Lung microvascular endothelial cell (primary cell): ENCODE results near the gene RBM42. TPM values are rescaled to one million over a fixed set of nuclear protein-coding genes. Genes with fewer than 3 reads are reported as not detected.
A peak's percentile ranks its signal among the peaks of the same experiment; 100 is the strongest.
"Not testable (repeated sequence)": the region's sequence is repeated elsewhere in the genome, so short reads cannot be mapped to it uniquely, and the experiment has no call there.

Experiments
- DNase-seq, 2 donors: peaks; one replicate each; pipeline versions ENCODE4 v3.0.0 to v3.0.0-alpha.2; 2010; ENCODE audit warnings: low read depth in 2 of 2
- total RNA-seq: library from RNA; depleted of rRNA; stranded (reverse); fragments of >200 nt; gene quantifications from 2 replicates; pipeline ENCODE4 v1.2.1, GENCODE V29; 2014

Gene RBM42, protein sequence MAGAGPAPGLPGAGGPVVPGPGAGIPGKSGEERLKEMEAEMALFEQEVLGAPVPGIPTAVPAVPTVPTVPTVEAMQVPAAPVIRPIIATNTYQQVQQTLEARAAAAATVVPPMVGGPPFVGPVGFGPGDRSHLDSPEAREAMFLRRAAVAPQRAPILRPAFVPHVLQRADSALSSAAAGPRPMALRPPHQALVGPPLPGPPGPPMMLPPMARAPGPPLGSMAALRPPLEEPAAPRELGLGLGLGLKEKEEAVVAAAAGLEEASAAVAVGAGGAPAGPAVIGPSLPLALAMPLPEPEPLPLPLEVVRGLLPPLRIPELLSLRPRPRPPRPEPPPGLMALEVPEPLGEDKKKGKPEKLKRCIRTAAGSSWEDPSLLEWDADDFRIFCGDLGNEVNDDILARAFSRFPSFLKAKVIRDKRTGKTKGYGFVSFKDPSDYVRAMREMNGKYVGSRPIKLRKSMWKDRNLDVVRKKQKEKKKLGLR
- total RNA-seq, result 22.2 and 25.6 TPM in 2 replicates

- peak; percentile 99 for DNase-seq
These were observed at the start of gene RBM42 for GRCh38 chr19:35628565-35629331. RBM42 (plus strand) TSS chr19:35629036; CDS start chr19:35629154, 118 bp downstream.

- DNase-seq, result no peak
These were observed 46.1 kb upstream of the RBM42 start for GRCh38 chr19:35582760-35583159.

DNA sequence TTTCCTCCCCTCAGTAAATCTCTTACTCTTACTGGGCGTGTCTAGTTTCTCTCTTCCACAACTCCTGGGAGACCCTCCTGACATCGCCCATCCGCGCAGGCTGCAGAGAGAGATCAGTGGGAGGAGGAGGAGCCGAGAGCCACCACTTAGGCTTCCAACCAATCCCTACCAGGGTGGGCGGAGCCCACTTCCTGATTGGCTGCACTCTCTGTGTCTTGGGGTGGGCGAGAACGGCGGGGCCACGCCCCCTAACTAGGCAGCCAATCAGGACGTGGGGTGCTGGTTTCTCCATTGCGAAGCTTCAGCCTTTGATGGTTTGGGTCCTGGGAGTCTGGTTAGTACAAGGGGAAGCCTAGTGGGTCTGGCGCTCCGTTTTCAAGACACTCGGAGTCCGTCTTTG is 43.0 kb upstream of the RBM42 start, which contains the start of gene PMIS2:
Gene PMIS2 (plus strand): TSS at position 326 of the 400 bp plus-strand sequence. CDS start 87 bp downstream, outside the sequence.
- peak in 1 of 2 donors; percentile 16 for DNase-seq

DNA sequence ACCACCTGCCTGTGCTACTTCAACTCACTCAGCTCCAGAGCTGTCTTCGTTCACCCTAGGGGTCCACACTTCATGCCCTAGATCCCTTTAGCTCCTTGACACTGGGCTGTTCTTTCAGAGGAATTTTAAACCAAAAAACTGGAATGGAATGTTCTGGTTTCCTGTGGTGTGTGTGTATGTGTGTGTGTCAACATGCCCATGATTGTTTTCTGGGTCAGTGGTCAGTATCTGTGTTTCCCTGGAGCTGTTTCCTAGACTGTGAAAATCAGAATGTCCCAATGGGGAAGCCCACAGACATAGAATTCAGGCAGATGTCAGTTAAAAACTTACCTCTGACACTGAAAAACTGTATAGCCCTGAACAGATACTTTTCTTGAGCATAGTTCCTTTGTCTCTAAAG is 41.5 kb upstream of the RBM42 start:
- DNase-seq, result peak in 1 of 2 donors; percentile 69

DNA sequence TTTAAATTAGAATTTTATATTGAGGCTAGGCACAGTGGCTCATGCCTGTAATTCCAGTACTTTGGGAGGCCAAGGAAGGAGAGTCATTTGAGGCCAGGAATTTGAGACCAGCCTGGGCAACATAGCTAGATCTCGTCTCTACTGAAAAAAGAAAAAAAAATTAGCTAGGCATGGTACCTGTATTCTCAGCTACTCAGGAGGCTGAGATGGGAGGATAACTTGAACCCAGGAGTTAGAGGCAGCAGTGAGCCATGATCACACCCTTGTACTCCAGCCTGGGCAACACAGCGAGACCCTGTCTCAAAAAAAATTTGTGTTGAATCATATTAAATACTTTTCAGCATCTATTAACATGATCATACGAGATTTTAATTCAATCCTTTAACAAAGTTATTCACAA is 38.0 kb upstream of the RBM42 start:
- no peak for DNase-seq

DNA sequence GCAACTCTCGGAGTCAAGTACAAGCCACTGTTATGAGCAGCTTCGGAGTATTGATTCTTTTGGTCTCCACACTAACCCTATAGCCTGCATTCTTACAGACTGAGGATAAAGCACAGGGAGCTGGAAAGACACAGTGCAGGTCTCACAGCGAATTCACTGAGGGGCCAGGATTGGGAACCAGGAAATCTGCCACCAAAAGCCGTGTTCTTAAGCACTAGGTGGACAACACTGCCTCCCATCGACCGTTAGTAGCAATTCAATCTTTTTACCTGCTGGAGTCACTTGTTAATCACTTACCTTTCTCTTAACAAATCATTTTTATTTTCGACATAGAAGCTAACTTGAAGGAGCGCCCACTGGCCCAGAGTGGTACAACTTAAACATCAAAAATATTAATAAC is 36.6 kb upstream of the RBM42 start:
- DNase-seq, result peak; percentile 47 to 76

GRCh38 chr19:35595026-35595425 is 33.8 kb upstream of the RBM42 start:
- DNase-seq, result not testable (repeated sequence)

- no peak for DNase-seq
These were observed 32.9 kb upstream of the RBM42 start for GRCh38 chr19:35595928-35596327.

DNA sequence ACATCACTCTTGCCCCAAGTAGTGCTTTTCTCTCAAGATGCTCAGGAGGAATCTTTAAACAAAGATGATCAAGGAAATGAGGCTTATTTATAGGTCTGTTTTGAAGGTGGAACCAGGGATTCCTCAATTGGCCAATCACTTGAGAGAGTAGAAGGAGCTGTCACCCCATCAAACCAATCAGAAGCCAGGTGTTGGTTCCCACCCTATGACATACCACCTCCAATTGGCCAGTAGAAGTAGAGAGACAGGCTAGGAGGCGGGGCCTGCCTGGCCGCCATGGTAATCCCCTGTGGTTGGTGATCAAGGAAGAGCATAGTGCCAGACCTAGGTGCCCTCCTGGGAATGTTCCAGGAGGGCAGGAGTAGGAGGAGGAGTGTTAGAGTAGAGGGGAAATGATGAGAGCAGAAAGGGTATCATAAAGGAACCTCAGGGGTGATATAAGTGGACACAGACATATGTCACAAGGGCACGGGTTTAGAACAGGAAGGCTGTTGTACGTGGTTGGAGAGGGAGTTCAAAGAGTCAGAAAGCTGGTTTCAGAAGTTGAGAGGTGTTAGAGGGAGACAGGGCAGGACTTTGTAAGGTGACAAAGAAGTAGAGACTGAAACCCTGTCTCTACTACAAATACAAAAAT is 32.4 kb upstream of the RBM42 start:
- peak in 1 of 2 donors; percentile 17 for DNase-seq

DNA sequence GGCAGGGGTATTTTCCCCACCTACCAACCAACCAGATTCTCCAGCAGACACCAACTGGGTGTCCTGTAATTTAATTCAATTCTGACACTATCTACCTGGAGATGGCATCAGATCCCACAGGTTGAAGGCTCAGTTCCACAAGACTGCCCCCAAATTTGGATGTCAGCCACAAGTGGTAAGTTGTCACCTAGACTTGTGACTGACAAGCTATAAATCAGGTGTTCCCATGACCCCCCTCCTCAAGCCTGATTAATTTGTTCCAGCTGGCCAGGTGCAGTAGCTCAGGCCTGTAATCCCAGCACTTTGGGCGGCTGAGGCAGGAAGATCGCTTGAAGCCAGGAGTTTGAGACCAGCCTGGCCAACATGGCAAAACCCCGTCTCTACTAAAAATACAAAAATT is 26.9 kb upstream of the RBM42 start:
- no peak for DNase-seq

DNA sequence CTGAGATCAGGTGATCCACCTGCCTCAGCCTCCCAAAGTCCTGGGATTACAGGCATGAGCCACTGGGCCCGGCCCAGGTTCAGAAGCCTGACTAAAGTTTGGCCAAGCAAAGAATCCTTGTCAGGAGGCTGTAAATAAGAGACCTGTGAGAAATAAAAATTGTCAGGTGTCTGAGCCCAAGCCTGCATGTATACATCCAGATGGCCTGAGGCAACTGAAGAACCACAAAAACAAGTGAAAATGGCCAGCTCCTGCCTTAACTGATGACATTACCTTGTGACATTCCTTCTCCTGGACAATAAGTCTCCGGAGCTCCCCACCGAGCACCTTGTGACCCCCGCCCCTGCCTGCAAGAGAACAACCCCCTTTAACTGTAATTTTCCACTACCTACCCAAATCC is 24.4 kb upstream of the RBM42 start:
- DNase-seq, result not testable (repeated sequence)

GRCh38 chr19:35607170-35607569 is 21.7 kb upstream of the RBM42 start:
- DNase-seq, result not testable (repeated sequence)

DNA sequence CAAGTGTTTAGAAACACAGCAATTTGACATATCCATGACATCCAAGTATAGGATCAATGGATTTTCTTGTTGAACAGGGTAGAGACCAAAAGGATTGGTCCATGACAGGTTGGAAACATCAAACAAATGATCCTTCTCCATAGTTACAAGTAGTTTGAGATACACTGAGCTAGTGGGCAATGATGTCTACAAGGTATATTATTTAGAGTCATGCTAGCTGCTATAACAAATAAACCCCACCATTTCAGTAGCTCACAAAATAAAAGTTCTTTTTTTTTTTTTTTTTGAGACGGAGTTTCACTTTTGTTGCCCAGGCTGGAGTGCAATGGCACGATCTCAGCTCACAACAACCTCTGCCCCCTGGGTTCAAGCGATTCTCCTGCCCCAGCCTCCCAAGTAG is 21.2 kb upstream of the RBM42 start:
- no peak for DNase-seq

DNA sequence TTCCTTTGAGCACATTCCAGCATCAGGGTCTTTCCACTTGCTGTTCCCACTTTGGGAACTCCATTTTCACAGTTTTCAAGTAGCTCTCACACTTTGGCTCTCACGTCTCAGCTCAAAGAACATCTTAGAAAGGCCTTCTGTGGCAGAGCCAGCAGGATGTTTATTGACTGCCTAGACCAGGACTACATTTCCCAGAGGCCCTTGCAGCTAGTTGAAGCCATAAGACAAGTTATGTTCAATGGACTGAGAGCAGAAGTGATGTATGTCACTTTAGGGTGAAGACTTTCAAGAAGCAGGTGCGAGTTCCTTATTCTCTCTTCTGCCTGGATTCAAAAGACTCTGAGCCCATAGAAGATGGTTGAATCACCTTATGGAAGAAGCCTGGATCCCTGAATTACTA is 20.6 kb upstream of the RBM42 start:
- DNase-seq, result no peak

GRCh38 chr19:35609851-35610353 is 18.9 kb upstream of the RBM42 start:
- no peak for DNase-seq

GRCh38 chr19:35612224-35612558 is 16.6 kb upstream of the RBM42 start:
- DNase-seq, result no peak

DNA sequence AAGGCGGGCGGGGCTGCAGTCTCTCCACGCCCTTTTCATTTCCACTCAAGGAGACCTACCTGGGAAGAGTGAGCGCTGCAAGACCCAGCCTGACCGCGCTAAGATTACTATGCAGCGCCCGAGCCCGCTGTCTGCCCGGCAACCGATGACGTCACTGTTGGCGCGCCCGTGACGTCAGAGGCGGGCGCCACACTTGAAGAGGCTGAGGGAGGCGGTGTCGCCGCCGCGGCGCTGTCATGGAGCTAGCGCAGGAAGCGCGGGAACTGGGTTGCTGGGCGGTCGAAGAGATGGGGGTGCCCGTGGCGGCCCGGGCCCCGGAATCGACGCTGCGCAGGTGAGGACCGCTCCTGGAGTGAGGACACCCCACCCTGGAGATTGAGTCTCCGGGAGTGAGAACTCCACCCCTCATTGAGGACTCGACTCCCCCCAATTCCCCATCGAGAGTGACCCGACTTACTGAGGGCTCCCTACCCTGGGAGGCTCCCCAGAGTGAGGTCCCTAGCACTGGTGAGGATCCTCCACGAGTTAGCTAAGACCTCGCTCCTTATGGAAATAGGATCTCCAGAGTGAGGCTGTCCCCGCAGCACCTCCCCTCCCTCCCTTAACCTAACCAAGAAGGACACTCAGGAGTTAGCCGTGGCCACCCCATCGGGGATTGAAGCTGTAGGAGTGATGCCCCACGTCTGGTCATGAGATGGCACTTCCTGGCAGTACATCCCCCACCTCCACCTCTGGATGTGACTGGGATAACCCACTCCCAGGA is 16.1 kb upstream of the RBM42 start, which contains the start of gene HAUS5:
Gene HAUS5 (plus strand): TSS at position 177 of the 763 bp plus-strand sequence. CDS start 60 bp downstream, at position 237.
- peak; percentile 93 to 94 for DNase-seq

GRCh38 chr19:35613574-35613973 is 15.3 kb upstream of the RBM42 start:
- DNase-seq, result no peak

DNA sequence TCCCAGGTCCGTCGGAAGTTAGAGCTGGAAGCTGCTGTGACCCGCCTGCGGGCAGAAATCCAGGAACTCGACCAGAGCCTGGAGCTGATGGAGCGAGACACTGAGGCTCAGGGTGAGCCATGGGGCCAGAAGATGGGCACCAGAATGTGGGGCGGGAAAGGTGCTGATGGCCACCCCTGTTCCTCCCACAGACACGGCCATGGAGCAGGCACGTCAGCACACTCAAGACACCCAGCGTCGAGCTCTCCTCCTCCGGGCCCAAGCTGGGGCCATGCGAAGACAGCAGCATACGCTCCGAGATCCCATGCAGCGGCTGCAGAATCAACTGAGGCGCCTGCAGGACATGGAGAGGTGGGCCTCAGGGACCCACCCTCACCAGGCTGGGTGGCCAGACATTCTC is 13.8 kb upstream of the RBM42 start:
- no peak for DNase-seq

GRCh38 chr19:35618857-35619256 is 10.0 kb upstream of the RBM42 start:
- DNase-seq, result no peak
